Loucy (cell line): ENCODE results near the gene FAM171A2.

Experiments used
- CTCF ChIP-seq: fragments of 200-600 bp; sonication (generic); conservative IDR thresholded peaks from 2 replicates; pipeline ENCODE4 v1.5.1; 2014; ENCODE audit warnings: mild to moderate bottlenecking, antibody characterized with exemption, low read length
- EZH2phosphoT487 ChIP-seq: fragments of 200-600 bp; IDR thresholded peaks from 2 replicates; pipeline ENCODE4 v1.6.1; 2018; ENCODE audit warnings: antibody characterized with exemption, mild to moderate bottlenecking, moderate library complexity, borderline replicate concordance

- TF ChIP-seq CTCF (peak; percentile 83), EZH2phosphoT487 (no peak)
Observed at GRCh38 chr17:44345454-44346026, 18.1 kb downstream of the FAM171A2 start.
